Endothelial cell (in vitro differentiated cells): ENCODE measurements around the gene ZNF225. TPM values are rescaled to one million over a fixed set of nuclear protein-coding genes. Genes with fewer than 3 reads are reported as not detected.

Experiments
- DNase-seq: peaks from one replicate; pipeline ENCODE4 v3.0.0; 2021; ENCODE audit warnings: low spot score
- H3K27ac Mint-ChIP-seq: one replicate; pipeline ENCODE4 v1.8.0; 2021; ENCODE audit warnings: mixed read lengths, inconsistent platforms; ENCODE audit not compliant: unreplicated experiment
- H3K27me3 Mint-ChIP-seq: one replicate; pipeline ENCODE4 v1.8.0; 2021; ENCODE audit warnings: mild to moderate bottlenecking, moderate library complexity, mixed read lengths, inconsistent platforms; ENCODE audit not compliant: unreplicated experiment
- H3K36me3 Mint-ChIP-seq: one replicate; pipeline ENCODE4 v1.8.0; 2021; ENCODE audit warnings: mild to moderate bottlenecking, low read depth, mixed read lengths, inconsistent platforms; ENCODE audit not compliant: unreplicated experiment
- H3K4me1 Mint-ChIP-seq: one replicate; pipeline ENCODE4 v1.8.0; 2021; ENCODE audit warnings: mild to moderate bottlenecking, mixed read lengths, inconsistent platforms; ENCODE audit not compliant: unreplicated experiment
- H3K4me3 Mint-ChIP-seq: one replicate; pipeline ENCODE4 v1.8.0; 2021; ENCODE audit warnings: mild to moderate bottlenecking, mixed read lengths, inconsistent platforms; ENCODE audit not compliant: unreplicated experiment
- H3K9me3 Mint-ChIP-seq: one replicate; pipeline ENCODE4 v1.8.0; 2021; ENCODE audit warnings: mixed read lengths, inconsistent platforms; ENCODE audit not compliant: unreplicated experiment
- total RNA-seq: library from RNA; stranded (reverse); fragmentation: NEBNext Ultra II Directional; extraction: Animal tissue kit (Norgen Biotek cat#: 25700); gene quantifications from one replicate; pipeline ENCODE4 v1.2.1, GENCODE V29; 2021; ENCODE audit not compliant: unreplicated experiment
- TF ChIP-seq, protein P1 (sequence below): fragments of 200-600 bp; sonication (generic); IDR thresholded peaks from one replicate; pipeline ENCODE4 v1.5.0; 2021; ENCODE audit warnings: antibody characterized with exemption; ENCODE audit not compliant: unreplicated experiment

Gene ZNF225
- total RNA-seq, 1 donor from 2014 or later, result 7.1 TPM

- Mint-ChIP-seq H3K27me3 (peaks cover 5% of the 10 kb centered on the region), H3K27ac (no peak overlapping the region)
These were observed 40.4 kb upstream of the ZNF225 start for GRCh38 chr19:44072543-44073401.

GRCh38 chr19:44076325-44076724, 36.9 kb upstream of the ZNF225 start:
- no peak for DNase-seq
- H3K36me3 Mint-ChIP-seq, result peaks cover 9% of the 10 kb centered on the region
- H3K27me3 Mint-ChIP-seq, result no peaks in the 10 kb centered on the region
- no peaks in the 10 kb centered on the region for H3K9me3 Mint-ChIP-seq
- no peak overlapping the region for H3K27ac Mint-ChIP-seq
- TF ChIP-seq, protein P1, sequence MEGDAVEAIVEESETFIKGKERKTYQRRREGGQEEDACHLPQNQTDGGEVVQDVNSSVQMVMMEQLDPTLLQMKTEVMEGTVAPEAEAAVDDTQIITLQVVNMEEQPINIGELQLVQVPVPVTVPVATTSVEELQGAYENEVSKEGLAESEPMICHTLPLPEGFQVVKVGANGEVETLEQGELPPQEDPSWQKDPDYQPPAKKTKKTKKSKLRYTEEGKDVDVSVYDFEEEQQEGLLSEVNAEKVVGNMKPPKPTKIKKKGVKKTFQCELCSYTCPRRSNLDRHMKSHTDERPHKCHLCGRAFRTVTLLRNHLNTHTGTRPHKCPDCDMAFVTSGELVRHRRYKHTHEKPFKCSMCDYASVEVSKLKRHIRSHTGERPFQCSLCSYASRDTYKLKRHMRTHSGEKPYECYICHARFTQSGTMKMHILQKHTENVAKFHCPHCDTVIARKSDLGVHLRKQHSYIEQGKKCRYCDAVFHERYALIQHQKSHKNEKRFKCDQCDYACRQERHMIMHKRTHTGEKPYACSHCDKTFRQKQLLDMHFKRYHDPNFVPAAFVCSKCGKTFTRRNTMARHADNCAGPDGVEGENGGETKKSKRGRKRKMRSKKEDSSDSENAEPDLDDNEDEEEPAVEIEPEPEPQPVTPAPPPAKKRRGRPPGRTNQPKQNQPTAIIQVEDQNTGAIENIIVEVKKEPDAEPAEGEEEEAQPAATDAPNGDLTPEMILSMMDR, result no peak
- peaks cover 10% of the 10 kb centered on the region for H3K4me1 Mint-ChIP-seq
- H3K4me3 Mint-ChIP-seq, result no peak overlapping the region

More at GRCh38 chr19:44072543-44073401, 40.4 kb upstream of the ZNF225 start:
- H3K9me3 Mint-ChIP-seq, result no peaks in the 10 kb centered on the region
- TF ChIP-seq, protein P1, result no peak
- peaks cover 26% of the 10 kb centered on the region for H3K36me3 Mint-ChIP-seq
- peak overlapping the region; percentile 95 for H3K4me3 Mint-ChIP-seq
- peaks cover 15% of the 10 kb centered on the region for H3K4me1 Mint-ChIP-seq
- no peak for DNase-seq

- Mint-ChIP-seq H3K4me3 (no peak overlapping the region), H3K4me1 (peaks cover 5% of the 10 kb centered on the region), H3K27ac (no peak overlapping the region), H3K27me3 (peaks cover 2% of the 10 kb centered on the region), H3K9me3 (no peaks in the 10 kb centered on the region), H3K36me3 (peaks cover 3% of the 10 kb centered on the region)
- DNase-seq, result no peak
- TF ChIP-seq, protein P1, result no peak
These were observed 21.1 kb upstream of the ZNF225 start for GRCh38 chr19:44092108-44092507.

DNA sequence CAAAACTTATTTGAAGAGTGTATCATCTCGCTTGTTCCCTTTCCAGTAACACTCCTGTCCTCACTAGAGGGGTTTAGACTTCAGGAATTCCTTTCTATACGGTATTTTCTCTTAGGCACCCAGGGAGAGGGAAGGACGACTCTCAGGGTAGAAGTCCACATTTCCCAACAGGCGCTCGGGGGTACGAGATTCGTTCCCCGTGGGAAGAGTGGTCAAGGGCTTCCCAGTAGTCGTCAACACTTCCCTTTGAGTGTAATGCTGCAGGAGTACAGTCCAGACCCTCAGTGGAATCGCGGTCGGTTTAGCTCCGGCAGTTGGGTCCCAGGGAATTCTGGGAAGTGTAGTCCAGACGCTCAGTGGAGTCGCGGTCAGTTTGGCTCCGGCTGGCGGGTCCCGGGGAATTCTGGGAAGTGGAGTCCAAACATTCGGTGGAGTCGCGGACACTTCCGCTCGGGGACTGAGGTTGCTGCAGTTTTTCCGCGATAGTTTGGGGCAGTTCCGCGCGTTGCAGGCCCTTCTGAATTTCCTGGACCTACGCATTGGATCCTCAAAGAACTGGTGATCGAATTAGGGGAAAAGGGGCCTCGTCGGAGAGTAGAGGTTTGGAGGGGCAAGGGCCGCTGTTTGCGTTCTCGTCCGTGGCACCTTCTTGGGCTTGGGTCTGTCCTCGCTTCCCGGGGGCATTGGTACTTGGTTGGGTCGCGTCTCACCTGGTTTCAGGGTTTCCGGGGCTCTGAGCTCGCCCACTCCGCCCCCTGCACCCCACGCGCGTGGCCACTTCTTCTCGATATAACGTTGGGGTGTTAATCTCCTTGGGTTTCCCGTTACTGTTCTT, 19.1 kb upstream of the ZNF225 start, which contains the start of gene ZNF224:
Gene ZNF224 (plus strand): TSS at position 431 of the 835 bp plus-strand sequence. CDS start 3,513 bp downstream, outside the sequence.
- TF ChIP-seq, protein P1, result no peak
- Mint-ChIP-seq H3K27ac (peak within 1 kb of the TSS; percentile 84), H3K27me3 (peaks cover 2% of the 10 kb centered on the region), H3K36me3 (peaks cover 12% of the 10 kb centered on the region), H3K4me1 (peaks cover 5% of the 10 kb centered on the region), H3K4me3 (peak within 1 kb of the TSS; percentile 98), H3K9me3 (no peaks in the 10 kb centered on the region)
- peak; percentile 88 for DNase-seq
